HUDEP-2 (cell line): ENCODE results near the gene KRTAP12-2.
"Not testable (repeated sequence)": the region's sequence is repeated elsewhere in the genome, so short reads cannot be mapped to it uniquely, and the experiment has no call there.

Experiments
- DNase-seq, 76 experiments: peaks; one replicate each; lab custom pipeline; 2025; ENCODE audit not compliant: unreplicated experiment in 76 of 76; lab: John Stamatoyannopoulos, UW

KRTAP12-2 gene

GRCh38 chr21:44702973-44703730, 36.4 kb upstream of the KRTAP12-2 start:
- DNase-seq = no peak

GRCh38 chr21:44702111-44702972, 35.6 kb upstream of the KRTAP12-2 start:
- no peak for DNase-seq

GRCh38 chr21:44701541-44701940, 34.8 kb upstream of the KRTAP12-2 start:
- no peak for DNase-seq

GRCh38 chr21:44701023-44701400, 34.3 kb upstream of the KRTAP12-2 start:
- no peak for DNase-seq

GRCh38 chr21:44700101-44701022, 33.6 kb upstream of the KRTAP12-2 start:
- no peak for DNase-seq

- DNase-seq = no peak
Measured at GRCh38 chr21:44699502-44700001, 32.8 kb upstream of the KRTAP12-2 start.

- DNase-seq = no peak
Measured at GRCh38 chr21:44697811-44698734, 31.3 kb upstream of the KRTAP12-2 start.

- DNase-seq = not testable (repeated sequence)
Measured at GRCh38 chr21:44697172-44697810, 30.6 kb upstream of the KRTAP12-2 start, which contains the start of gene KRTAP10-12. TSS of gene KRTAP10-12 (plus strand) at chr21:44697172. CDS start at chr21:44697202, 30 bp downstream.

- no peak for DNase-seq
Measured at GRCh38 chr21:44696572-44696971, 29.8 kb upstream of the KRTAP12-2 start.

GRCh38 chr21:44695641-44696040, 28.9 kb upstream of the KRTAP12-2 start:
- DNase-seq = no peak

GRCh38 chr21:44695184-44695583, 28.5 kb upstream of the KRTAP12-2 start:
- DNase-seq = no peak

- no peak for DNase-seq
Measured at GRCh38 chr21:44694776-44695175, 28.0 kb upstream of the KRTAP12-2 start.

- no peak for DNase-seq
Measured at GRCh38 chr21:44692798-44693512, 26.2 kb upstream of the KRTAP12-2 start.

GRCh38 chr21:44691686-44692085, 25.0 kb upstream of the KRTAP12-2 start:
- DNase-seq = no peak

GRCh38 chr21:44689740-44690139, 23.0 kb upstream of the KRTAP12-2 start:
- DNase-seq = not testable (repeated sequence)

GRCh38 chr21:44687671-44688070, 20.9 kb upstream of the KRTAP12-2 start:
- DNase-seq = no peak

- DNase-seq = no peak
Measured at GRCh38 chr21:44686843-44687561, 20.3 kb upstream of the KRTAP12-2 start.
